PC-9 (cell line): ENCODE data around the gene SP100. TPM values are rescaled to one million over a fixed set of nuclear protein-coding genes. Genes with fewer than 3 reads are reported as not detected.

Experiments
- BruUV-seq: library from RNA; stranded (reverse); fragments of 400-500 nt; replicated peaks from 2 replicates; lab custom pipeline; 2021; lab: Mats Ljungman, UMichigan
- CTCF ChIA-PET: fragments of 300-600 bp; sonication (Branson Sonifier 250); formaldehyde crosslinking; loops from one replicate; lab custom pipeline; 2022; ENCODE audit warnings: antibody characterized with exemption; lab: Charles Lee
- POLR2A ChIA-PET: fragments of 300-600 bp; sonication (Branson Sonifier 250); formaldehyde crosslinking; loops from one replicate; lab custom pipeline; 2022; ENCODE audit warnings: antibody characterized with exemption; ENCODE audit not compliant: unreplicated experiment; lab: Charles Lee
- DNase-seq, 2 experiments: peaks; one replicate each; pipeline versions ENCODE4 v3.0.0 to v3.0.0-alpha.2; 2015 to 2022; ENCODE audit warnings: mixed read lengths in 1 of 2
- H2AFZ ChIP-seq: fragments of 200-600 bp; sonication (generic); 2 replicates; pipeline ENCODE4 v1.8.1; 2017; ENCODE audit warnings: antibody characterized with exemption
- H3F3A ChIP-seq: fragments of 200-600 bp; sonication (generic); 2 replicates; pipeline ENCODE4 v1.8.1; 2017; ENCODE audit warnings: antibody characterized with exemption, mild to moderate bottlenecking, low read depth; ENCODE audit not compliant: insufficient read depth
- H3K27ac ChIP-seq: fragments of 200-600 bp; sonication (generic); 2 replicates; pipeline ENCODE4 v1.6.1; 2016; ENCODE audit warnings: mixed run types
- H3K27me3 ChIP-seq: fragments of 200-600 bp; sonication (generic); 2 replicates; pipeline ENCODE4 v1.6.1; 2016; ENCODE audit warnings: low read depth, mixed run types; ENCODE audit not compliant: insufficient read depth
- H3K36me3 ChIP-seq: fragments of 200-600 bp; sonication (generic); 2 replicates; pipeline ENCODE4 v1.6.1; 2016; ENCODE audit warnings: low read depth, mixed run types
- H3K4me1 ChIP-seq: fragments of 200-600 bp; sonication (generic); replicated peaks from 2 replicates; pipeline ENCODE4 v1.6.1; 2016; ENCODE audit warnings: mixed run types; ENCODE audit not compliant: insufficient read depth
- H3K4me2 ChIP-seq: fragments of 200-600 bp; sonication (generic); 2 replicates; pipeline ENCODE4 v1.6.1; 2017; ENCODE audit warnings: mixed run types
- H3K4me3 ChIP-seq: fragments of 200-600 bp; sonication (generic); 2 replicates; pipeline ENCODE4 v1.6.1; 2016; ENCODE audit warnings: mixed run types
- H3K79me2 ChIP-seq: fragments of 200-600 bp; sonication (generic); 2 replicates; pipeline ENCODE4 v1.6.1; 2017; ENCODE audit warnings: low read depth, mixed run types
- H3K9me2 ChIP-seq: fragments of 200-600 bp; sonication (generic); 2 replicates; pipeline ENCODE4 v1.8.1; 2017; ENCODE audit warnings: mild to moderate bottlenecking; ENCODE audit not compliant: insufficient read depth
- H3K9me3 ChIP-seq: fragments of 200-600 bp; sonication (generic); 2 replicates; pipeline ENCODE4 v1.8.1; 2016; ENCODE audit warnings: low read depth; ENCODE audit not compliant: insufficient read depth
- H4K20me1 ChIP-seq: fragments of 200-600 bp; sonication (generic); 2 replicates; pipeline ENCODE4 v1.8.1; 2017; ENCODE audit not compliant: insufficient read depth
- EZH2 ChIP-seq: fragments of 200-600 bp; sonication (generic); IDR thresholded peaks from 2 replicates; pipeline ENCODE4 v1.8.0; 2017; ENCODE audit warnings: antibody characterized with exemption, low read depth
- intact Hi-C: fragments of 100-400 bp; cut with micrococcal nuclease; formaldehyde crosslinking; loops from one replicate; pipeline ENCODE4 v1.10.0; 2022; ENCODE audit not compliant: unreplicated experiment
- total RNA-seq: library from RNA; stranded (reverse); gene quantifications from 2 replicates; pipeline ENCODE4 v1.2.3, GENCODE V29; 2021
- TF ChIP-seq, protein P1 (sequence below): fragments of 200-600 bp; sonication (generic); conservative IDR thresholded peaks from 2 replicates; pipeline ENCODE4 v1.6.1; 2017; ENCODE audit warnings: mixed run types, antibody characterized with exemption, mild to moderate bottlenecking, moderate library complexity

Gene SP100
- total RNA-seq, 1 experiment from 2014 or later = 61.7 TPM

DNA sequence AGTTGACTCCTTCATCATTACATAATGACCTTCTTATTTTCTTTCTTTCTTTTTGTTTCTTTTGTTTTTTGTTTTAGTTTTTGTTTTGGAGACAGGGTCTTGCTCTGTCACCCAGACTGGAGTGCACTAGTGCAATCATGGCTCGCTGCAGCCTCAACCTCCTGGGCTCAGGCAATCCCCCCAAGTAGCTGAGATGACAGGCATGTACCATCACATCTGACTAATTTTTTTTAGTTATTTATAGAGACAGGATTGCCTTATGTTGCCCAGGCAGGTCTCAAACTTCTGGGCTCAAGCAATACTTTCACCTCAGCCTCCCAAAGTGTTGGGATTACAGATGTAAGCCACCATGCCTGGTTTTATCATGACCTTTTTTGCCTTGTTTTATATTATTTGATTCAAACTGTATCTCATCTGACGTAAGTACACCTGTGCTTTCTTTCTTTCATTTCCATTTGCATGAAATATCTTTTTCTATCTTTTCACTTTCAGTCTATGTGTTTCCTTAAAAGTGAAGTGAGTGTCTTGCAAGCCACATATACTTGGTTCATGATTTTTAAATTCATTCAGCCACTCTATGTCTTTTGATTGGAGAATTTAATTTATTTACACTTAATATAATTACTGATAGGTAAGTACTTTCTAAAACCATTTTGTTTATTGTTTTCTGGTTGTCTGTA lies 39.1 kb downstream of the SP100 start:
- peaks cover 6% of the 10 kb centered on the region; the same call in 1 of the 2 replicates for H3K9me3 ChIP-seq
- H2AFZ ChIP-seq = no peak overlapping the region
- BruUV-seq = no TSS peak
- no peaks in the 10 kb centered on the region for H3K79me2 ChIP-seq
- H3K4me1 ChIP-seq = no peaks in the 10 kb centered on the region
- no peak overlapping the region for H3K4me2 ChIP-seq
- H3K27me3 ChIP-seq = no peaks in the 10 kb centered on the region
- H3K36me3 ChIP-seq = peaks cover 11% of the 10 kb centered on the region
- no peaks in the 10 kb centered on the region for H3K9me2 ChIP-seq
- H3F3A ChIP-seq = no peaks in the 10 kb centered on the region
- no peak overlapping the region for H3K4me3 ChIP-seq
- POLR2A ChIA-PET = no interaction called here
- no peak for TF ChIP-seq EZH2
- TF ChIP-seq, protein P1, sequence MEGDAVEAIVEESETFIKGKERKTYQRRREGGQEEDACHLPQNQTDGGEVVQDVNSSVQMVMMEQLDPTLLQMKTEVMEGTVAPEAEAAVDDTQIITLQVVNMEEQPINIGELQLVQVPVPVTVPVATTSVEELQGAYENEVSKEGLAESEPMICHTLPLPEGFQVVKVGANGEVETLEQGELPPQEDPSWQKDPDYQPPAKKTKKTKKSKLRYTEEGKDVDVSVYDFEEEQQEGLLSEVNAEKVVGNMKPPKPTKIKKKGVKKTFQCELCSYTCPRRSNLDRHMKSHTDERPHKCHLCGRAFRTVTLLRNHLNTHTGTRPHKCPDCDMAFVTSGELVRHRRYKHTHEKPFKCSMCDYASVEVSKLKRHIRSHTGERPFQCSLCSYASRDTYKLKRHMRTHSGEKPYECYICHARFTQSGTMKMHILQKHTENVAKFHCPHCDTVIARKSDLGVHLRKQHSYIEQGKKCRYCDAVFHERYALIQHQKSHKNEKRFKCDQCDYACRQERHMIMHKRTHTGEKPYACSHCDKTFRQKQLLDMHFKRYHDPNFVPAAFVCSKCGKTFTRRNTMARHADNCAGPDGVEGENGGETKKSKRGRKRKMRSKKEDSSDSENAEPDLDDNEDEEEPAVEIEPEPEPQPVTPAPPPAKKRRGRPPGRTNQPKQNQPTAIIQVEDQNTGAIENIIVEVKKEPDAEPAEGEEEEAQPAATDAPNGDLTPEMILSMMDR = no peak
- intact Hi-C loops = no loop called here
- H4K20me1 ChIP-seq = no peaks in the 10 kb centered on the region
- CTCF ChIA-PET = no interaction called here
- no peak for DNase-seq
- H3K27ac ChIP-seq = no peak overlapping the region

DNA sequence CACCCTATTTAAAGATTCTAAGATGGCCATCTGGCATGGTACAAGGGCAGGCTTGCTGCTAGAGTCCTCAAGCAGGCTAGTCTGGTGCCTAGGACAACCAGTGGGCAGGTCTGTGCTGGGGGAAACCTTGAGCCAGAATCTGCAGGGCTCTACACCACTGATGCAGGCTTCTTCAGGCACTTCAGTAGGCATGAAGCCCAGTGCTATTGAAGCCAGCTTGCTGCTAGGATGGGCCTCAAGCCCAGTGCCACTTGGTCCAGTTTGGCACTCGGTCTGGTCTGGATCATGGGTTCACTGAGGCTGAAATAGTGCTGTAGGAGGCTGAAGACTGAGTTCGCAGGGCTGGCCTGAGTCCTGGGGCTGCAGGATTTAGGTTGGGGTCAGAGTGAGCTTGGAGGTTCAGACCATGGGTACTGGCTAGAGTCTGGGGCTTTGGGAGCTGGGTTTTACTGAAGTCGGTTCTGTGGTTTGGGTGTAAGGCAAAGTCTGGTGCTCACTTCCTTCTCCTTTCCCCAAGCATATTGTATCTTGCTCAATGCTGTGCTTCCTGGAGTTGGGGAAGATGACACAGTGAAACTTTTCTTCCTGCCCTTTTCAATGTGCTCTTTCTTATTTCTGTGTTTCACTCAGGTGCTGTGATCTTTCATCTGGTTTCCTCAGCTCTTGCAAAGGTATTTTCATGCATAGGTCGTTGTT lies 41.2 kb downstream of the SP100 start:
- BruUV-seq = no TSS peak
- H3K79me2 ChIP-seq = no peaks in the 10 kb centered on the region
- peaks cover 6% of the 10 kb centered on the region; the same call in 1 of the 2 replicates for H3K9me3 ChIP-seq
- POLR2A ChIA-PET = no interaction called here
- no peaks in the 10 kb centered on the region for H3K9me2 ChIP-seq
- H3K27me3 ChIP-seq = no peaks in the 10 kb centered on the region
- H3F3A ChIP-seq = no peaks in the 10 kb centered on the region
- H3K27ac ChIP-seq = no peak overlapping the region
- peaks cover 11% of the 10 kb centered on the region for H3K36me3 ChIP-seq
- DNase-seq = no peak
- no peak overlapping the region for H3K4me3 ChIP-seq
- CTCF ChIA-PET = no interaction called here
- H2AFZ ChIP-seq = no peak overlapping the region
- no peak overlapping the region for H3K4me2 ChIP-seq
- no peaks in the 10 kb centered on the region for H4K20me1 ChIP-seq
- intact Hi-C loops = no loop called here
- H3K4me1 ChIP-seq = no peaks in the 10 kb centered on the region
- no peak for TF ChIP-seq EZH2
- TF ChIP-seq, protein P1 = no peak

DNA sequence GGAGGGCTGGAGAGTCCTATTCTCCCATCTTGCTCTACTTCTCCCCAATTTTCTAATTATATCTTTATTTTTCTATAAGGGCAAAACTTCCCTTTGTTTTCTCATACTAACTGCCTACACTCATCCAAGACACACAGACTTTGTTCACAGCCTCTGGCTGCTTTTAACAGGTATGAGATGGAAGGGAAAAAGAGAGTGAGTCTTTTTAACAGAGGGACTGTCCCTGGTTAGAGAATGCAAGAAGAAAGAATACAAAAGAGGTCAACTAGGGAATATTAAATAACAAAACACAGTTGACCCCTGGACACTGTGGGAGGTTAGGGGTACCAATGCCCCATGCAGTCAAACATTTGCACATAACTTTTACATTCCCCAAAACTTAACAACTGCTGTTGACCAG lies 41.8 kb downstream of the SP100 start:
- H3F3A ChIP-seq = no peaks in the 10 kb centered on the region
- no peak overlapping the region for H3K4me3 ChIP-seq
- ChIA-PET CTCF (no interaction called here), POLR2A (no interaction called here)
- no peak overlapping the region for H2AFZ ChIP-seq
- peaks cover 6% of the 10 kb centered on the region; the same call in 1 of the 2 replicates for H3K9me3 ChIP-seq
- no peaks in the 10 kb centered on the region for H3K4me1 ChIP-seq
- intact Hi-C loops = no loop called here
- no TSS peak for BruUV-seq
- H3K9me2 ChIP-seq = no peaks in the 10 kb centered on the region
- no peaks in the 10 kb centered on the region for H4K20me1 ChIP-seq
- H3K79me2 ChIP-seq = no peaks in the 10 kb centered on the region
- TF ChIP-seq, protein P1 = no peak
- TF ChIP-seq EZH2 = no peak
- peaks cover 17% of the 10 kb centered on the region for H3K36me3 ChIP-seq
- H3K27me3 ChIP-seq = no peaks in the 10 kb centered on the region
- H3K27ac ChIP-seq = no peak overlapping the region
- H3K4me2 ChIP-seq = no peak overlapping the region
- DNase-seq = no peak
